H9 (cell line): ENCODE results near the gene PDXK. TPM values are rescaled to one million over a fixed set of nuclear protein-coding genes. Genes with fewer than 3 reads are reported as not detected.

ENCODE experiments used
- DNase-seq: peaks from one replicate; pipeline ENCODE4 v3.0.0-alpha.2; 2017
- H2AFZ ChIP-seq: one replicate; pipeline ENCODE4 v1.6.1; 2013; ENCODE audit warnings: mild to moderate bottlenecking, low read length, control low read depth, moderate library complexity
- H2AK5ac ChIP-seq: 2 replicates; pipeline ENCODE4 v1.6.1; 2013; ENCODE audit warnings: low read length, control low read depth, mixed read lengths; ENCODE audit not compliant: insufficient read length
- H2BK120ac ChIP-seq: one replicate; pipeline ENCODE4 v1.6.1; 2013; ENCODE audit warnings: low read depth, mild to moderate bottlenecking, low read length, control low read depth, inconsistent platforms; ENCODE audit not compliant: poor library complexity, severe bottlenecking
- H2BK12ac ChIP-seq: 2 replicates; pipeline ENCODE4 v1.6.1; 2013; ENCODE audit warnings: low read length, control low read depth, mixed read lengths, low read depth; ENCODE audit not compliant: insufficient read length
- H2BK15ac ChIP-seq: 2 replicates; pipeline ENCODE4 v1.6.1; 2013; ENCODE audit warnings: low read depth, low read length, control low read depth
- H2BK20ac ChIP-seq: one replicate; pipeline ENCODE4 v1.6.1; 2013; ENCODE audit warnings: low read depth, mild to moderate bottlenecking, low read length, control low read depth, inconsistent platforms; ENCODE audit not compliant: poor library complexity, severe bottlenecking
- H2BK5ac ChIP-seq: 2 replicates; pipeline ENCODE4 v1.6.1; 2013; ENCODE audit warnings: low read length, control low read depth, mixed read lengths; ENCODE audit not compliant: insufficient read length
- H3K14ac ChIP-seq: 2 replicates; pipeline ENCODE4 v1.6.1; 2013; ENCODE audit warnings: low read length, control low read depth; ENCODE audit not compliant: insufficient read depth
- H3K18ac ChIP-seq: 2 replicates; pipeline ENCODE4 v1.6.1; 2013; ENCODE audit warnings: low read depth, mild to moderate bottlenecking, mixed read lengths, low read length, control low read depth; ENCODE audit not compliant: insufficient read length
- H3K23ac ChIP-seq: 2 replicates; pipeline ENCODE4 v1.6.1; 2013; ENCODE audit warnings: low read length, control low read depth, mixed read lengths, low read depth; ENCODE audit not compliant: insufficient read length
- H3K23me2 ChIP-seq: 2 replicates; pipeline ENCODE4 v1.6.1; 2013; ENCODE audit warnings: low read depth, mild to moderate bottlenecking, mixed read lengths, low read length, control low read depth; ENCODE audit not compliant: insufficient read length, poor library complexity, severe bottlenecking
- H3K27ac ChIP-seq: 2 replicates; pipeline ENCODE4 v1.5.1; 2013; ENCODE audit warnings: low read length, control low read depth, mixed read lengths, low read depth; ENCODE audit not compliant: insufficient read length
- H3K27me3 ChIP-seq: 2 replicates; pipeline ENCODE4 v1.6.1; 2013; ENCODE audit warnings: low read length, control low read depth, inconsistent platforms; ENCODE audit not compliant: insufficient read depth
- H3K4ac ChIP-seq: 2 replicates; pipeline ENCODE4 v1.6.1; 2013; ENCODE audit warnings: low read depth, mild to moderate bottlenecking, control low read depth, inconsistent platforms, low read length, moderate library complexity
- H3K4me1 ChIP-seq: 2 replicates; pipeline ENCODE4 v1.6.1; 2013; ENCODE audit warnings: low read length, control low read depth, inconsistent platforms; ENCODE audit not compliant: insufficient read depth
- H3K4me2 ChIP-seq: 2 replicates; pipeline ENCODE4 v1.6.1; 2013; ENCODE audit warnings: low read length, control low read depth, mixed read lengths; ENCODE audit not compliant: insufficient read length, insufficient read depth
- H3K56ac ChIP-seq: 2 replicates; pipeline ENCODE4 v1.6.1; 2013; ENCODE audit warnings: low read depth, mild to moderate bottlenecking, mixed read lengths, low read length, control low read depth; ENCODE audit not compliant: insufficient read length
- H3K79me1 ChIP-seq: 2 replicates; pipeline ENCODE4 v1.6.1; 2013; ENCODE audit warnings: low read depth, mild to moderate bottlenecking, moderate library complexity, low read length, control low read depth, inconsistent platforms; ENCODE audit not compliant: insufficient read depth, poor library complexity, severe bottlenecking
- H3K79me2 ChIP-seq: 2 replicates; pipeline ENCODE4 v1.6.1; 2013; ENCODE audit warnings: low read length, control low read depth, inconsistent platforms; ENCODE audit not compliant: insufficient read depth
- H3K9ac ChIP-seq: 2 replicates; pipeline ENCODE4 v1.6.1; 2013; ENCODE audit warnings: low read length, control low read depth, mixed read lengths; ENCODE audit not compliant: insufficient read length; ENCODE audit errors: extremely low read depth
- H3K9me3 ChIP-seq: one replicate; pipeline ENCODE4 v1.6.1; 2013; ENCODE audit warnings: low read depth, low read length, inconsistent platforms; ENCODE audit not compliant: control insufficient read depth
- H3T11ph ChIP-seq: one replicate; pipeline ENCODE4 v1.6.1; 2013; ENCODE audit warnings: mild to moderate bottlenecking, low read length, control low read depth, inconsistent platforms
- H4K20me1 ChIP-seq: one replicate; pipeline ENCODE4 v1.6.1; 2013; ENCODE audit not compliant: control insufficient read depth, insufficient read length, insufficient read depth
- H4K5ac ChIP-seq: 2 replicates; pipeline ENCODE4 v1.6.1; 2013; ENCODE audit warnings: low read depth, mild to moderate bottlenecking, mixed read lengths, low read length, control low read depth; ENCODE audit not compliant: insufficient read length
- H4K8ac ChIP-seq: replicated peaks from 2 replicates; pipeline ENCODE4 v1.6.1; 2013; ENCODE audit warnings: low read length, control low read depth, mixed read lengths, low read depth; ENCODE audit not compliant: insufficient read length
- H4K91ac ChIP-seq: 2 replicates; pipeline ENCODE4 v1.6.1; 2013; ENCODE audit warnings: low read depth, mild to moderate bottlenecking, moderate library complexity, mixed read lengths, low read length, control low read depth; ENCODE audit not compliant: insufficient read length
- H3K27ac Mint-ChIP-seq, 3 experiments: 2 replicates in 2 of 3; 3 replicates in 1 of 3; pipeline ENCODE4 v1.8.0; 2020 to 2021; ENCODE audit warnings: mixed read lengths in 3 of 3, mild to moderate bottlenecking in 1 of 3, moderate library complexity in 1 of 3
- H3K27me3 Mint-ChIP-seq: 2 replicates; pipeline ENCODE4 v1.8.0; 2021; ENCODE audit warnings: low read depth, mild to moderate bottlenecking, moderate library complexity, mixed read lengths
- H3K36me3 Mint-ChIP-seq, 3 experiments: 2 replicates in 2 of 3; 3 replicates in 1 of 3; pipeline ENCODE4 v1.8.0; 2020 to 2021; ENCODE audit warnings: low read depth in 3 of 3, mixed read lengths in 3 of 3; ENCODE audit not compliant: insufficient read depth in 1 of 3
- H3K4me1 Mint-ChIP-seq, 2 experiments: 2 replicates each; pipeline ENCODE4 v1.8.0; 2020; ENCODE audit warnings: mixed read lengths in 2 of 2
- H3K4me3 Mint-ChIP-seq, 2 experiments: 2 replicates in 1 of 2; 3 replicates in 1 of 2; pipeline ENCODE4 v1.8.0; 2020 to 2021; ENCODE audit warnings: mild to moderate bottlenecking in 2 of 2, mixed read lengths in 2 of 2, moderate library complexity in 1 of 2
- H3K9me3 Mint-ChIP-seq, 2 experiments: 2 replicates in 1 of 2; 3 replicates in 1 of 2; pipeline ENCODE4 v1.8.0; 2020; ENCODE audit warnings: mild to moderate bottlenecking in 2 of 2, mixed read lengths in 2 of 2, moderate library complexity in 1 of 2
- CTCF ChIP-seq: fragments of 200-600 bp; sonication (generic); conservative IDR thresholded peaks from 3 replicates; pipeline ENCODE4 v1.8.0; 2021; ENCODE audit warnings: antibody characterized with exemption, mild to moderate bottlenecking
- WGBS: extraction: QIAGEN DNeasy Blood & Tissue Kit; methylation state at CpG from one replicate; pipeline ENCODE4 v1.1.7; 2013; ENCODE audit warnings: missing lambda C conversion rate, low lambda C conversion rate, mixed read lengths; ENCODE audit not compliant: insufficient read length; ENCODE audit errors: extremely low coverage; 5-methylcytosine and 5-hydroxymethylcytosine counted together
- total RNA-seq: library from RNA; stranded (reverse); gene quantifications from 2 replicates; pipeline ENCODE4 v1.2.1, GENCODE V29; 2021

The PDXK gene
- total RNA-seq, 1 experiment from 2014 or later: 109 TPM

GRCh38 chr21:43720539-43721166, 1.7 kb downstream of the PDXK start:
- H2BK5ac ChIP-seq: no peak overlapping the region
- H3K36me3 Mint-ChIP-seq: peaks cover 0 to 11% (median 7%) of the 10 kb centered on the region in 3 experiments; a peak in 5 of 7 replicates
- no peak overlapping the region for H4K8ac ChIP-seq
- peak overlapping the region; percentile 65 for H3K4me2 ChIP-seq
- no peak overlapping the region for H2BK120ac ChIP-seq
- H3K27ac Mint-ChIP-seq: peak overlapping the region in 1 of 3 experiments; percentile 44; a peak in 1 of 7 replicates
- H3K56ac ChIP-seq: no peak overlapping the region
- no peak overlapping the region for H4K5ac ChIP-seq
- H3K79me1 ChIP-seq: no peaks in the 10 kb centered on the region
- H3K23me2 ChIP-seq: peaks cover 8% of the 10 kb centered on the region
- no peaks in the 10 kb centered on the region; the same call in 1 of the 2 replicates for H3K4me1 ChIP-seq
- H3K18ac ChIP-seq: no peak overlapping the region
- no peak overlapping the region for H2BK15ac ChIP-seq
- H3K27ac ChIP-seq: no peak overlapping the region
- H3K9ac ChIP-seq: no peak overlapping the region
- H2AK5ac ChIP-seq: no peak overlapping the region
- H3K4me1 Mint-ChIP-seq: peaks cover 14 to 15% of the 10 kb centered on the region in 2 experiments
- H3K79me2 ChIP-seq: peaks cover 7% of the 10 kb centered on the region; the same call in 1 of the 2 replicates
- H4K91ac ChIP-seq: no peak overlapping the region
- H3K14ac ChIP-seq: no peak overlapping the region; the same call in 1 of the 2 replicates
- no peak overlapping the region for H2BK20ac ChIP-seq
- peaks cover 17% of the 10 kb centered on the region for H3K27me3 Mint-ChIP-seq
- H3K4ac ChIP-seq: no peak overlapping the region
- no peaks in the 10 kb centered on the region; a peak in 1 of 5 replicates for H3K9me3 Mint-ChIP-seq
- no peak for TF ChIP-seq CTCF
- no peak overlapping the region for H2AFZ ChIP-seq
- no peaks in the 10 kb centered on the region for H4K20me1 ChIP-seq
- H3T11ph ChIP-seq: no peak overlapping the region
- no peaks in the 10 kb centered on the region; the same call in 1 of the 2 replicates for H3K27me3 ChIP-seq
- H3K9me3 ChIP-seq: no peaks in the 10 kb centered on the region
- no peak overlapping the region for H3K23ac ChIP-seq
- H2BK12ac ChIP-seq: no peak overlapping the region
- WGBS: no CpG with 5 or more reads among the region's 16 CpGs
- peak; percentile 24 for DNase-seq
- H3K4me3 Mint-ChIP-seq: peak overlapping the region; percentile 72 to 83
